Mononuclear cell (primary cell): Measurements from ENCODE around the gene NEO1. TPM values are rescaled to one million over a fixed set of nuclear protein-coding genes. Genes with fewer than 3 reads are reported as not detected.

ENCODE experiments used
- H3K27me3 ChIP-seq: 2 replicates; pipeline ENCODE4 v1.6.0; 2011; ENCODE audit warnings: low read length, control low read depth; ENCODE audit not compliant: insufficient read depth
- H3K4me1 ChIP-seq: 2 replicates; pipeline ENCODE4 v1.5.1; 2011; ENCODE audit warnings: mild to moderate bottlenecking, low read length, control low read depth; ENCODE audit not compliant: insufficient read depth
- H3K4me3 ChIP-seq: 2 replicates; pipeline ENCODE4 v1.5.1; 2011; ENCODE audit warnings: mild to moderate bottlenecking, low read length, moderate library complexity
- H3K9me3 ChIP-seq: 2 replicates; pipeline ENCODE4 v1.5.1; 2011; ENCODE audit warnings: low read depth, mild to moderate bottlenecking, control low read depth, low read length
- total RNA-seq: library from RNA; depleted of rRNA; stranded (reverse); fragments of >200 nt; gene quantifications from one replicate; pipeline ENCODE4 v1.2.3, GENCODE V29; 2012

Gene NEO1, protein sequence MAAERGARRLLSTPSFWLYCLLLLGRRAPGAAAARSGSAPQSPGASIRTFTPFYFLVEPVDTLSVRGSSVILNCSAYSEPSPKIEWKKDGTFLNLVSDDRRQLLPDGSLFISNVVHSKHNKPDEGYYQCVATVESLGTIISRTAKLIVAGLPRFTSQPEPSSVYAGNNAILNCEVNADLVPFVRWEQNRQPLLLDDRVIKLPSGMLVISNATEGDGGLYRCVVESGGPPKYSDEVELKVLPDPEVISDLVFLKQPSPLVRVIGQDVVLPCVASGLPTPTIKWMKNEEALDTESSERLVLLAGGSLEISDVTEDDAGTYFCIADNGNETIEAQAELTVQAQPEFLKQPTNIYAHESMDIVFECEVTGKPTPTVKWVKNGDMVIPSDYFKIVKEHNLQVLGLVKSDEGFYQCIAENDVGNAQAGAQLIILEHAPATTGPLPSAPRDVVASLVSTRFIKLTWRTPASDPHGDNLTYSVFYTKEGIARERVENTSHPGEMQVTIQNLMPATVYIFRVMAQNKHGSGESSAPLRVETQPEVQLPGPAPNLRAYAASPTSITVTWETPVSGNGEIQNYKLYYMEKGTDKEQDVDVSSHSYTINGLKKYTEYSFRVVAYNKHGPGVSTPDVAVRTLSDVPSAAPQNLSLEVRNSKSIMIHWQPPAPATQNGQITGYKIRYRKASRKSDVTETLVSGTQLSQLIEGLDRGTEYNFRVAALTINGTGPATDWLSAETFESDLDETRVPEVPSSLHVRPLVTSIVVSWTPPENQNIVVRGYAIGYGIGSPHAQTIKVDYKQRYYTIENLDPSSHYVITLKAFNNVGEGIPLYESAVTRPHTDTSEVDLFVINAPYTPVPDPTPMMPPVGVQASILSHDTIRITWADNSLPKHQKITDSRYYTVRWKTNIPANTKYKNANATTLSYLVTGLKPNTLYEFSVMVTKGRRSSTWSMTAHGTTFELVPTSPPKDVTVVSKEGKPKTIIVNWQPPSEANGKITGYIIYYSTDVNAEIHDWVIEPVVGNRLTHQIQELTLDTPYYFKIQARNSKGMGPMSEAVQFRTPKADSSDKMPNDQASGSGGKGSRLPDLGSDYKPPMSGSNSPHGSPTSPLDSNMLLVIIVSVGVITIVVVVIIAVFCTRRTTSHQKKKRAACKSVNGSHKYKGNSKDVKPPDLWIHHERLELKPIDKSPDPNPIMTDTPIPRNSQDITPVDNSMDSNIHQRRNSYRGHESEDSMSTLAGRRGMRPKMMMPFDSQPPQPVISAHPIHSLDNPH (N-terminal part only)
- total RNA-seq: 9.6 TPM

DNA sequence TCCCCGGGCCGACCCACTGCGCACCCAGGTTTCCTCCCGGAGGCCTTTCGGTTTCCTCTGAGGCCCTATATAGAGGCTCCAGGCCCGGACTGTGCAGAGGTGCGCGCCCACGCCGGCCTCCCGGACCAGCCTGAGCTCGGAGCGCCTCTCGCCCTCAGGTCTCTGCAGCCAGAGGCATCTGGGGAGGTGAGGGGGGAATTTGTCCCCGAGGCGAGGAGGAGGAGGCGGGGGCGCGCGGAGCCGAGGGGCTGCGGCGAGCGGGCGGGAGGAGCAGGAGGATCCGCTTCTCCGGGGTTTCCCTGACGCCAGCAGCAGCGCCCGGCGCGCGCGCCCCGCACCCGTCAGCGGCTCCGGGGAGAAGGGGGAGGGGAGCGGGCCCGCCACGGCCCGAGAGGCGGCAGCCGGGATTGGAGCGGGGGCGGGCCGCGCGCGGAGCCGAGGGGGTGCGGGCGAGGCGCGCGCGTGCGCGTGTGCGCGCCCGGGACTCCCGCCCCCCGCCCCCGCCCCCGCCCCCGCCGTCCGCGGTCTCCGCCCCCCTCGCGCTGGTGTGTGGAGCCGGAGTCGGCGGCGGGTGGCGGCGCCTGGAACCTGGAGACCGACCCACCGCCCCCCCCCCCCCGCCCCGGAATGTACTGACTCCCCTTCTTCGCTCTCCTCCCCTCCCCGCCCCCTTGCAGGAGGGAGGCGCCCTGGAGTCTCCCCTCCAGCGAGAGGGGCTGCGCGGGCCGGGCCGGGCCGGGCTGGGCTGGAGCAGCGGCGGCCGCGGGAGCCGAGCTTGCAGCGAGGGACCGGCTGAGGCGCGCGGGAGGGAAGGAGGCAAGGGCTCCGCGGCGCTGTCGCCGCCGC is at the start of gene NEO1:
TSS of gene NEO1 (plus strand) at position 657 of the 846 bp plus-strand sequence. CDS start 213 bp downstream, outside the sequence.
- Histone ChIP-seq H3K4me1 (peaks cover 8% of the 10 kb centered on the region), H3K27me3 (peaks cover 76% of the 10 kb centered on the region), H3K4me3 (peak within 1 kb of the TSS; percentile 54), H3K9me3 (no peaks in the 10 kb centered on the region)

DNA sequence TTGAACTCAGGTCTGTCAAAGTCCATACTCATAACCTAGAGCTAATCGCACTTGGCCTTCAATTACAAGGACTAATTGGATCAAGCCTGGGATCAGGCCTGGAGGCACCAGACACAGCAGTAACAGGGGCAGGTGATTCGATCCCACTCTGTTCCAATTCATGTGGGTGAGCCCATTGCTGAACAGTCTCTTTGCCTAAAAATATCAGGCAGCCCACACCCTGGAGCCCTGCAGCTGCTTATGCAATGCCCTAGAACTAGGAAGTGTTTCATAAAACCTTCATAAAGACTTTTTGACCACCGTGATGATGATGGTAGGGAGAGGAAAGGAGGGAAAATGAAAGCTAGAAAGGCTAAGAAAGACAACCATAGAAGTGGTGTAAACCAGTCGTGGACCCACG is 47.8 kb upstream of the NEO1 start:
- H3K4me3 ChIP-seq: no peak overlapping the region
- no peaks in the 10 kb centered on the region for H3K4me1 ChIP-seq
- peaks cover 2% of the 10 kb centered on the region for H3K27me3 ChIP-seq
- no peaks in the 10 kb centered on the region for H3K9me3 ChIP-seq

- Histone ChIP-seq H3K4me1 (no peaks in the 10 kb centered on the region), H3K27me3 (peaks cover 2% of the 10 kb centered on the region), H3K9me3 (no peaks in the 10 kb centered on the region), H3K4me3 (no peak overlapping the region)
Measured at GRCh38 chr15:73005032-73005431, 47.2 kb upstream of the NEO1 start.

DNA sequence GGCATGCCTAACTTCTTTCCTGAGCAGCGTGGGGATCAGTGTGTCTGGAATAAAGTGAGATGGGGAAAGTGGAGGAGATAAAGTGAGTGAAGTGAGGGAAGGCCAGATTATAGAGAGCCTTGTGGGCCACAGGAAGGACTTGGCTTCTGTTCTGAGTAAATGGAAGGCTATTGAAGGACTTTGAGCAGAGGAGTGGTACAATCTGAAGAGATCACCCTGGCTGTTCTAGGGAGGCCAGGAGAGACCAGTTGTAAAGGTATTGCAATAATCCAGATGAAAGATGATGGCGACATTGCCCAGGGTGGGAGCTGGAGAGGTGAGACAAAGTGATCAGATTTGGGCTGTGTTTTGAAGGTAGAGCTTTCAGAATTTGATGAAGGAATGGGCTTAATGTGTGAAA is 46.8 kb upstream of the NEO1 start:
- Histone ChIP-seq H3K4me3 (no peak overlapping the region), H3K4me1 (no peaks in the 10 kb centered on the region), H3K27me3 (peaks cover 3% of the 10 kb centered on the region), H3K9me3 (no peaks in the 10 kb centered on the region)

GRCh38 chr15:73006523-73006922 is 45.7 kb upstream of the NEO1 start:
- Histone ChIP-seq H3K4me3 (no peak overlapping the region), H3K27me3 (peaks cover 5% of the 10 kb centered on the region), H3K4me1 (no peaks in the 10 kb centered on the region), H3K9me3 (no peaks in the 10 kb centered on the region)

- peaks cover 5% of the 10 kb centered on the region for H3K27me3 ChIP-seq
- no peaks in the 10 kb centered on the region for H3K4me1 ChIP-seq
- no peak overlapping the region for H3K4me3 ChIP-seq
- H3K9me3 ChIP-seq: no peaks in the 10 kb centered on the region
Measured at GRCh38 chr15:73009066-73010056, 42.9 kb upstream of the NEO1 start.

GRCh38 chr15:73010154-73011152 is 41.8 kb upstream of the NEO1 start:
- no peaks in the 10 kb centered on the region for H3K4me1 ChIP-seq
- H3K27me3 ChIP-seq: peaks cover 3% of the 10 kb centered on the region
- no peak overlapping the region for H3K4me3 ChIP-seq
- H3K9me3 ChIP-seq: no peaks in the 10 kb centered on the region

GRCh38 chr15:73014904-73015303 is 37.4 kb upstream of the NEO1 start:
- Histone ChIP-seq H3K4me3 (no peak overlapping the region), H3K4me1 (no peaks in the 10 kb centered on the region), H3K27me3 (peaks cover 8% of the 10 kb centered on the region), H3K9me3 (no peaks in the 10 kb centered on the region)

DNA sequence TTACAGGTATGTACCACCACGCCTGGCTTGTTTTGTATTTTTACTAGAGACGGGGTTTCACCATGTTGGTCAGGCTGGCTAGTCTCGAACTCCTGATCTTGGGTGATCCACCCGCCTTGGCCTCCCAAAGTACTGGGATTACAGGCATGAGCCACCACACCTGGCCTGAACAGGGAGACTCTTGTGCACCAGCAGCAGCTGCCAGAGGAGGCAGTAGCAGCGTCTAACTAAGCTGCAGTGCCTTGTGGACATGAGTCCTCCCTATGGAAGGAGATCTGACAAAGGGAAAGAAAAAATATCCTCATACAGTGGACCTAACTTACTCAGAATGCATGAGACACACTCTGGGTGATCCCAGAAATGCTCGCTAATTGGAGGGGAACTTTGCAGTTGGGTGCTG is 36.8 kb upstream of the NEO1 start:
- peaks cover 11% of the 10 kb centered on the region for H3K27me3 ChIP-seq
- H3K4me1 ChIP-seq: no peaks in the 10 kb centered on the region
- H3K9me3 ChIP-seq: no peaks in the 10 kb centered on the region
- no peak overlapping the region for H3K4me3 ChIP-seq

DNA sequence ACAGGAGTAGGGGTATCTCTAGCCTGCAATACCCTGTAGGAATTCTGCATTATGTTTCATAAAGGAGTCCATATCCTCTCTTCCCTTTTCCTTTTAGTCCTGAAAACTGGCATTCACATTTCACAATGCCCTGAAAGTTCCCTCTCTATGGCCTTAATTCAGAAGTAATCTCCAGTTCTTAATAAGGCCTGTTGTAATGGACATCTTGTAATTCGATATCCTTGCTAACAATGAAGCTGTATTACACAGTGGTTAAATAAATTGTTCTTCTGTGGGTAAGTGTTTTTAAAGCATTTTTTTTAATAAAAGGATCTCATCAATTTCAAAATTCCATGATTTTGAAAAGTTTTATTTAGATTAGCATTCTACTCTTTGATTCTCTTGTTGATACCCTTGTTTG is 34.3 kb upstream of the NEO1 start:
- Histone ChIP-seq H3K4me3 (no peak overlapping the region), H3K27me3 (peaks cover 16% of the 10 kb centered on the region), H3K9me3 (no peaks in the 10 kb centered on the region), H3K4me1 (no peaks in the 10 kb centered on the region)

GRCh38 chr15:73019154-73019553 is 33.1 kb upstream of the NEO1 start:
- no peak overlapping the region for H3K4me3 ChIP-seq
- no peaks in the 10 kb centered on the region for H3K9me3 ChIP-seq
- peaks cover 16% of the 10 kb centered on the region for H3K27me3 ChIP-seq
- H3K4me1 ChIP-seq: no peaks in the 10 kb centered on the region

DNA sequence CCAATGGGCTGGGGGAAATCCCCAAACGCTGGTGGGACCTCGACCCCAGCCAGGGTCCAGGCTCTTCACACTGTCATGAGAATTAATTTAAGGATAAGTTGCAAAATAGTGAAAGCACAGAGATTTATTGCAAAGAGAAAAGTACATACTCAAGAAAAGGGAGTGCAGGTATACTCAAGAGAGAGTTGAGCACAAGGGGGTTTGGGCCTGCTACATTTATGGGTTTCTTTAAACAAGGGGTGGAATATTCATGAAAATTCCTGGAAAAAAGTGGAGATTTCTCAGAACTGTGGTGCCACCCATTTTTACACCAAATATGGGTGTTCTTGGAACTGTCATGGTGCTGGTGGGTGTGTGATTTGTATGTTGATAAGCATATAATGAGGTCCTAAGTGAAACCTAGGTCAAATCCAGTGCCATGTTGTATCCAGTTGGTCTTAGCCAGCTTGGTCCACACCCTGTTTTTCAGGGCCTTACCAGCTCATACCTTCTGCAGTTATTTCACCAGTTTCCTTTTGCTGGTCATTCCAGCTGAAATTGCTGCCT is 32.6 kb upstream of the NEO1 start:
- no peaks in the 10 kb centered on the region for H3K9me3 ChIP-seq
- peaks cover 16% of the 10 kb centered on the region for H3K27me3 ChIP-seq
- H3K4me1 ChIP-seq: no peaks in the 10 kb centered on the region
- no peak overlapping the region for H3K4me3 ChIP-seq
